ENCODE results near the gene ADCY9.

- TF ChIP-seq, protein P1, sequence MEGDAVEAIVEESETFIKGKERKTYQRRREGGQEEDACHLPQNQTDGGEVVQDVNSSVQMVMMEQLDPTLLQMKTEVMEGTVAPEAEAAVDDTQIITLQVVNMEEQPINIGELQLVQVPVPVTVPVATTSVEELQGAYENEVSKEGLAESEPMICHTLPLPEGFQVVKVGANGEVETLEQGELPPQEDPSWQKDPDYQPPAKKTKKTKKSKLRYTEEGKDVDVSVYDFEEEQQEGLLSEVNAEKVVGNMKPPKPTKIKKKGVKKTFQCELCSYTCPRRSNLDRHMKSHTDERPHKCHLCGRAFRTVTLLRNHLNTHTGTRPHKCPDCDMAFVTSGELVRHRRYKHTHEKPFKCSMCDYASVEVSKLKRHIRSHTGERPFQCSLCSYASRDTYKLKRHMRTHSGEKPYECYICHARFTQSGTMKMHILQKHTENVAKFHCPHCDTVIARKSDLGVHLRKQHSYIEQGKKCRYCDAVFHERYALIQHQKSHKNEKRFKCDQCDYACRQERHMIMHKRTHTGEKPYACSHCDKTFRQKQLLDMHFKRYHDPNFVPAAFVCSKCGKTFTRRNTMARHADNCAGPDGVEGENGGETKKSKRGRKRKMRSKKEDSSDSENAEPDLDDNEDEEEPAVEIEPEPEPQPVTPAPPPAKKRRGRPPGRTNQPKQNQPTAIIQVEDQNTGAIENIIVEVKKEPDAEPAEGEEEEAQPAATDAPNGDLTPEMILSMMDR (optimal IDR thresholded peaks at IDR 0.05 in 1 of 3, IDR thresholded peaks at IDR 0.05 in 1 of 3, conservative IDR thresholded peaks at IDR 0.05 in 1 of 3; ENCODE audit: extremely low read depth in 1 of 3, insufficient read depth in 2 of 3, low read length in 3 of 3), result no peak
- TF ChIP-seq EZH2 (IDR thresholded peaks at IDR 0.05; ENCODE audit: low read length), result no peak
Measured at GRCh38 chr16:4123616-4124300, 7.5 kb upstream of the ADCY9 start.
